HepG2 (cell line): Measurements from ENCODE around the gene SPINT4.
"Not testable (repeated sequence)": the region's sequence is repeated elsewhere in the genome, so short reads cannot be mapped to it uniquely, and the experiment has no call there.

Experiments used
- FOXK2 ChIP-seq: fragments of 450-650 bp; IDR thresholded peaks from 2 replicates; pipeline ENCODE4 v1.6.1; 2016
- KDM1A ChIP-seq: IDR thresholded peaks from 2 replicates; pipeline ENCODE4 v1.6.1; 2016; ENCODE audit warnings: missing compliant biosample characterization
- NFYB ChIP-seq: sonication (generic); formaldehyde crosslinking; IDR thresholded peaks from 2 replicates; pipeline ENCODE4 v1.4.0; 2020; ENCODE audit warnings: missing genetic modification reagents
- POLR2AphosphoS5 ChIP-seq: IDR thresholded peaks from 2 replicates; pipeline ENCODE4 v1.6.1; 2012; ENCODE audit warnings: low read depth, low read length
- SP4 ChIP-seq: sonication (generic); formaldehyde crosslinking; IDR thresholded peaks from 2 replicates; pipeline ENCODE4 v1.8.1; 2023; ENCODE audit warnings: mild to moderate bottlenecking, missing genetic modification reagents
- SRSF1 ChIP-seq: fragments of 200-400 bp; formaldehyde crosslinking; optimal IDR thresholded peaks from 2 replicates; pipeline ENCODE3; 2017; ENCODE audit warnings: mild to moderate bottlenecking, low read depth, low read length, moderate library complexity
- ZNF567 ChIP-seq: sonication (generic); formaldehyde crosslinking; IDR thresholded peaks from 2 replicates; pipeline ENCODE4 v1.8.1; 2023; ENCODE audit warnings: mild to moderate bottlenecking, missing genetic modification reagents, borderline replicate concordance
- TF ChIP-seq, protein P1 (sequence below): sonication (generic); formaldehyde crosslinking; IDR thresholded peaks from 2 replicates; pipeline ENCODE4 v1.5.0; 2020; ENCODE audit warnings: mild to moderate bottlenecking, missing genetic modification reagents, moderate library complexity
- TF ChIP-seq, protein P2 (sequence below): IDR thresholded peaks from 2 replicates; pipeline ENCODE4 v1.6.1; 2016; ENCODE audit warnings: mild to moderate bottlenecking

DNA sequence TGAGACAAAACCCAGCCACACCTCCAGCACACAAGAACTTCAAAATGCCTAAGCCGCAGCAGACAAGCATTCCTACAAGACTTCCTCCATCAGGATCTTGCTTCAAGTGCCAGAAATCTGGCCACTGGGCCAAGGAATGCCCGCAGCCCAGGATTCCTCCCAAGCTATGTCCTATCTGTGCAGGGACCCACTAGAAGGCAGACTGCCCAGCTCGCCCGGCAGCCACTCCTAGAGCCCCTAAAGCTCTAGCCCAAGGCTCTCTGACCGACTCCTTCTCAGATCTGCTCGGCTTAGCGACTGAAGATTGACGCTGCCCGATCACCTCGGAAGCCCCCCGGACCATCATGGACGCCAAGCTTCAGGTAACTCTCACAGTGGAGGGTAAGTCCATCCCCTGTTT lies 39.8 kb downstream of the SPINT4 start:
- TF ChIP-seq NFYB (CRISPR knock-in tag); FOXK2; SP4 (CRISPR knock-in tag); SRSF1; KDM1A (CRISPR knock-in tag); POLR2AphosphoS5; ZNF567 (CRISPR knock-in tag): not testable (repeated sequence)
- TF ChIP-seq, protein P1, sequence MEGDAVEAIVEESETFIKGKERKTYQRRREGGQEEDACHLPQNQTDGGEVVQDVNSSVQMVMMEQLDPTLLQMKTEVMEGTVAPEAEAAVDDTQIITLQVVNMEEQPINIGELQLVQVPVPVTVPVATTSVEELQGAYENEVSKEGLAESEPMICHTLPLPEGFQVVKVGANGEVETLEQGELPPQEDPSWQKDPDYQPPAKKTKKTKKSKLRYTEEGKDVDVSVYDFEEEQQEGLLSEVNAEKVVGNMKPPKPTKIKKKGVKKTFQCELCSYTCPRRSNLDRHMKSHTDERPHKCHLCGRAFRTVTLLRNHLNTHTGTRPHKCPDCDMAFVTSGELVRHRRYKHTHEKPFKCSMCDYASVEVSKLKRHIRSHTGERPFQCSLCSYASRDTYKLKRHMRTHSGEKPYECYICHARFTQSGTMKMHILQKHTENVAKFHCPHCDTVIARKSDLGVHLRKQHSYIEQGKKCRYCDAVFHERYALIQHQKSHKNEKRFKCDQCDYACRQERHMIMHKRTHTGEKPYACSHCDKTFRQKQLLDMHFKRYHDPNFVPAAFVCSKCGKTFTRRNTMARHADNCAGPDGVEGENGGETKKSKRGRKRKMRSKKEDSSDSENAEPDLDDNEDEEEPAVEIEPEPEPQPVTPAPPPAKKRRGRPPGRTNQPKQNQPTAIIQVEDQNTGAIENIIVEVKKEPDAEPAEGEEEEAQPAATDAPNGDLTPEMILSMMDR (CRISPR knock-in tag): not testable (repeated sequence)
- TF ChIP-seq, protein P2, sequence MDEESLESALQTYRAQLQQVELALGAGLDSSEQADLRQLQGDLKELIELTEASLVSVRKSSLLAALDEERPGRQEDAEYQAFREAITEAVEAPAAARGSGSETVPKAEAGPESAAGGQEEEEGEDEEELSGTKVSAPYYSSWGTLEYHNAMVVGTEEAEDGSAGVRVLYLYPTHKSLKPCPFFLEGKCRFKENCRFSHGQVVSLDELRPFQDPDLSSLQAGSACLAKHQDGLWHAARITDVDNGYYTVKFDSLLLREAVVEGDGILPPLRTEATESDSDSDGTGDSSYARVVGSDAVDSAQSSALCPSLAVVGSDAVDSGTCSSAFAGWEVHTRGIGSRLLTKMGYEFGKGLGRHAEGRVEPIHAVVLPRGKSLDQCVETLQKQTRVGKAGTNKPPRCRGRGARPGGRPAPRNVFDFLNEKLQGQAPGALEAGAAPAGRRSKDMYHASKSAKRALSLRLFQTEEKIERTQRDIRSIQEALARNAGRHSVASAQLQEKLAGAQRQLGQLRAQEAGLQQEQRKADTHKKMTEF: not testable (repeated sequence)
